Fibroblast of lung (primary cell): Measurements from ENCODE around the gene HSPB9. TPM values are rescaled to one million over a fixed set of nuclear protein-coding genes. Genes with fewer than 3 reads are reported as not detected.

Source experiments
- DNase-seq, 2 donors: peaks; one replicate each; pipeline versions ENCODE4 v3.0.0 to v3.0.0-alpha.2; 2010; ENCODE audit warnings: low read depth in 2 of 2
- H2AFZ ChIP-seq: 2 replicates; pipeline ENCODE4 v1.5.1; 2012; ENCODE audit warnings: low read length, control low read depth, inconsistent platforms
- H3K27ac ChIP-seq: 2 replicates; pipeline ENCODE4 v1.5.1; 2011; ENCODE audit warnings: low read length, control low read depth; ENCODE audit not compliant: insufficient read depth
- H3K27me3 ChIP-seq: 2 replicates; pipeline ENCODE4 v1.5.1; 2011; ENCODE audit warnings: mild to moderate bottlenecking, low read length; ENCODE audit not compliant: control insufficient read depth, insufficient read depth
- H3K36me3 ChIP-seq: 2 replicates; pipeline ENCODE4 v1.5.1; 2011; ENCODE audit warnings: low read length; ENCODE audit not compliant: control insufficient read depth, insufficient read depth
- H3K4me1 ChIP-seq: 2 replicates; pipeline ENCODE4 v1.5.1; 2011; ENCODE audit warnings: low read length; ENCODE audit not compliant: control insufficient read depth, insufficient read depth; ENCODE audit errors: extremely low read depth
- H3K4me2 ChIP-seq: 2 replicates; pipeline ENCODE4 v1.5.1; 2011; ENCODE audit warnings: low read length, control low read depth; ENCODE audit not compliant: insufficient read depth; ENCODE audit errors: extremely low read depth
- H3K4me3 ChIP-seq, 4 experiments: fragments of 200-600 bp in 1 of 4; sonication (generic) in 1 of 4; replicated peaks in 1 of 4; 2 replicates each; pipeline ENCODE4 v1.5.1; 2011 to 2016; ENCODE audit warnings: low read length in 4 of 4, low read depth in 3 of 4, mild to moderate bottlenecking in 3 of 4, control low read depth in 2 of 4, inconsistent platforms in 1 of 4, mixed read lengths in 1 of 4; ENCODE audit not compliant: insufficient read depth in 1 of 4; ENCODE audit errors: control extremely low read depth in 1 of 4
- H3K79me2 ChIP-seq: 2 replicates; pipeline ENCODE4 v1.5.1; 2012; ENCODE audit warnings: mild to moderate bottlenecking, low read length, inconsistent platforms; ENCODE audit not compliant: control insufficient read depth, insufficient read depth
- H3K9ac ChIP-seq: 2 replicates; pipeline ENCODE4 v1.5.1; 2011; ENCODE audit warnings: mild to moderate bottlenecking, low read length, control low read depth; ENCODE audit not compliant: insufficient read depth
- H3K9me3 ChIP-seq: 2 replicates; pipeline ENCODE4 v1.5.1; 2012; ENCODE audit warnings: low read depth, low read length; ENCODE audit not compliant: control insufficient read depth, insufficient read depth
- H4K20me1 ChIP-seq: 2 replicates; pipeline ENCODE4 v1.5.1; 2011; ENCODE audit warnings: low read length; ENCODE audit not compliant: control insufficient read depth, insufficient read depth; ENCODE audit errors: extremely low read depth
- CTCF ChIP-seq, 2 donors: IDR thresholded peaks in 1 of 2; conservative IDR thresholded peaks in 1 of 2; 1 replicate in 1 of 2; 2 replicates in 1 of 2; pipeline ENCODE4 v1.5.1; 2011 to 2012; ENCODE audit warnings: low read length in 2 of 2, control low read depth in 1 of 2, inconsistent platforms in 1 of 2, low read depth in 1 of 2, mild to moderate bottlenecking in 1 of 2
- EZH2 ChIP-seq: IDR thresholded peaks from 2 replicates; pipeline ENCODE4 v1.5.1; 2012; ENCODE audit warnings: low read length, control low read depth, mild to moderate bottlenecking; ENCODE audit errors: missing control alignments
- polyA plus RNA-seq, 2 donors: library from polyadenylated mRNA; depleted of rRNA in 1 of 2; stranded (reverse) in 1 of 2; unstranded in 1 of 2; fragments of >200 nt; gene quantifications; 2 replicates each; pipeline ENCODE4 v1.2.1, GENCODE V29; 2011 to 2012; ENCODE audit warnings: missing spikeins in 1 of 2
- total RNA-seq: library from RNA; depleted of rRNA; stranded (reverse); fragments of >200 nt; gene quantifications from 2 replicates; pipeline ENCODE4 v1.2.1, GENCODE V29; 2014

The HSPB9 gene
- total and polyA plus RNA-seq, 2 donors (not counting 1 experiment from before 2014, with no cell fraction given): not detected

GRCh38 chr17:42098730-42099399, 23.7 kb upstream of the HSPB9 start:
- H3K36me3 ChIP-seq: no peaks in the 10 kb centered on the region
- no peak overlapping the region for H3K9ac ChIP-seq
- H3K27ac ChIP-seq: no peak overlapping the region
- peaks cover 24% of the 10 kb centered on the region for H3K27me3 ChIP-seq
- H3K4me3 ChIP-seq: no peak overlapping the region
- H3K9me3 ChIP-seq: no peaks in the 10 kb centered on the region
- no peaks in the 10 kb centered on the region for H3K4me1 ChIP-seq
- H4K20me1 ChIP-seq: no peaks in the 10 kb centered on the region
- H2AFZ ChIP-seq: no peak overlapping the region
- no peaks in the 10 kb centered on the region for H3K79me2 ChIP-seq
- DNase-seq: no peak
- no peak overlapping the region for H3K4me2 ChIP-seq
- no peak for TF ChIP-seq CTCF (conservative IDR thresholded peaks at IDR 0.05 in 1 of 2, IDR thresholded peaks at IDR 0.05 in 1 of 2; ENCODE audit: low read depth in 1 of 2, low read length in 2 of 2)
- TF ChIP-seq EZH2: no peak

GRCh38 chr17:42101513-42102292, 20.9 kb upstream of the HSPB9 start:
- peak; percentile 50 to 60 for DNase-seq
- peaks cover 15% of the 10 kb centered on the region for H3K27me3 ChIP-seq
- H4K20me1 ChIP-seq: no peaks in the 10 kb centered on the region
- TF ChIP-seq CTCF (conservative IDR thresholded peaks at IDR 0.05 in 1 of 2, IDR thresholded peaks at IDR 0.05 in 1 of 2; ENCODE audit: low read depth in 1 of 2, low read length in 2 of 2) (peak; percentile 82 to 83), EZH2 (no peak)
- no peaks in the 10 kb centered on the region for H3K4me1 ChIP-seq
- H3K36me3 ChIP-seq: no peaks in the 10 kb centered on the region
- no peak overlapping the region for H3K27ac ChIP-seq
- no peaks in the 10 kb centered on the region for H3K79me2 ChIP-seq
- H2AFZ ChIP-seq: no peak overlapping the region
- H3K4me2 ChIP-seq: no peak overlapping the region
- no peaks in the 10 kb centered on the region for H3K9me3 ChIP-seq
- H3K4me3 ChIP-seq: no peak overlapping the region
- H3K9ac ChIP-seq: no peak overlapping the region

- no peaks in the 10 kb centered on the region for H3K27me3 ChIP-seq
- no peak for DNase-seq
- H3K27ac ChIP-seq: no peak overlapping the region
- no peak overlapping the region for H3K9ac ChIP-seq
- H3K4me1 ChIP-seq: no peaks in the 10 kb centered on the region
- no peak overlapping the region for H3K4me3 ChIP-seq
- TF ChIP-seq EZH2 (no peak), CTCF (conservative IDR thresholded peaks at IDR 0.05 in 1 of 2, IDR thresholded peaks at IDR 0.05 in 1 of 2; ENCODE audit: low read depth in 1 of 2, low read length in 2 of 2) (no peak)
- H3K9me3 ChIP-seq: no peaks in the 10 kb centered on the region
- H3K79me2 ChIP-seq: no peaks in the 10 kb centered on the region
- no peak overlapping the region for H2AFZ ChIP-seq
- peaks cover 2% of the 10 kb centered on the region for H3K36me3 ChIP-seq
- no peak overlapping the region for H3K4me2 ChIP-seq
- H4K20me1 ChIP-seq: no peaks in the 10 kb centered on the region
Measured at GRCh38 chr17:42103221-42103954, 19.2 kb upstream of the HSPB9 start.
